ENCODE results near the gene RHOC.

- TF ChIP-seq CTCF (IDR thresholded peaks at IDR 0.05; ENCODE audit: borderline replicate concordance, extremely low read depth, low read length, poor library complexity, severe bottlenecking): no peak
- TF ChIP-seq EZH2 (IDR thresholded peaks at IDR 0.05; ENCODE audit: borderline replicate concordance, low read depth, low read length, severe bottlenecking): no peak
These were observed 29.4 kb downstream of the RHOC start for GRCh38 chr1:112677501-112677900.

Data from DND-41 (cell line).